Fibroblast of lung (primary cell): ENCODE measurements around the gene CBX1. TPM values are rescaled to one million over a fixed set of nuclear protein-coding genes. Genes with fewer than 3 reads are reported as not detected.

Source experiments
- DNase-seq, 2 donors: peaks; one replicate each; pipeline versions ENCODE4 v3.0.0 to v3.0.0-alpha.2; 2010; ENCODE audit warnings: low read depth in 2 of 2
- H2AFZ ChIP-seq: 2 replicates; pipeline ENCODE4 v1.5.1; 2012; ENCODE audit warnings: low read length, control low read depth, inconsistent platforms
- H3K27ac ChIP-seq: 2 replicates; pipeline ENCODE4 v1.5.1; 2011; ENCODE audit warnings: low read length, control low read depth; ENCODE audit not compliant: insufficient read depth
- H3K27me3 ChIP-seq: 2 replicates; pipeline ENCODE4 v1.5.1; 2011; ENCODE audit warnings: mild to moderate bottlenecking, low read length; ENCODE audit not compliant: control insufficient read depth, insufficient read depth
- H3K36me3 ChIP-seq: 2 replicates; pipeline ENCODE4 v1.5.1; 2011; ENCODE audit warnings: low read length; ENCODE audit not compliant: control insufficient read depth, insufficient read depth
- H3K4me1 ChIP-seq: 2 replicates; pipeline ENCODE4 v1.5.1; 2011; ENCODE audit warnings: low read length; ENCODE audit not compliant: control insufficient read depth, insufficient read depth; ENCODE audit errors: extremely low read depth
- H3K4me2 ChIP-seq: 2 replicates; pipeline ENCODE4 v1.5.1; 2011; ENCODE audit warnings: low read length, control low read depth; ENCODE audit not compliant: insufficient read depth; ENCODE audit errors: extremely low read depth
- H3K4me3 ChIP-seq, 4 experiments: fragments of 200-600 bp in 1 of 4; sonication (generic) in 1 of 4; replicated peaks in 1 of 4; 2 replicates each; pipeline ENCODE4 v1.5.1; 2011 to 2016; ENCODE audit warnings: low read length in 4 of 4, low read depth in 3 of 4, mild to moderate bottlenecking in 3 of 4, control low read depth in 2 of 4, inconsistent platforms in 1 of 4, mixed read lengths in 1 of 4; ENCODE audit not compliant: insufficient read depth in 1 of 4; ENCODE audit errors: control extremely low read depth in 1 of 4
- H3K79me2 ChIP-seq: 2 replicates; pipeline ENCODE4 v1.5.1; 2012; ENCODE audit warnings: mild to moderate bottlenecking, low read length, inconsistent platforms; ENCODE audit not compliant: control insufficient read depth, insufficient read depth
- H3K9ac ChIP-seq: 2 replicates; pipeline ENCODE4 v1.5.1; 2011; ENCODE audit warnings: mild to moderate bottlenecking, low read length, control low read depth; ENCODE audit not compliant: insufficient read depth
- H3K9me3 ChIP-seq: 2 replicates; pipeline ENCODE4 v1.5.1; 2012; ENCODE audit warnings: low read depth, low read length; ENCODE audit not compliant: control insufficient read depth, insufficient read depth
- H4K20me1 ChIP-seq: 2 replicates; pipeline ENCODE4 v1.5.1; 2011; ENCODE audit warnings: low read length; ENCODE audit not compliant: control insufficient read depth, insufficient read depth; ENCODE audit errors: extremely low read depth
- CTCF ChIP-seq, 2 donors: IDR thresholded peaks in 1 of 2; conservative IDR thresholded peaks in 1 of 2; 1 replicate in 1 of 2; 2 replicates in 1 of 2; pipeline ENCODE4 v1.5.1; 2011 to 2012; ENCODE audit warnings: low read length in 2 of 2, control low read depth in 1 of 2, inconsistent platforms in 1 of 2, low read depth in 1 of 2, mild to moderate bottlenecking in 1 of 2
- EZH2 ChIP-seq: IDR thresholded peaks from 2 replicates; pipeline ENCODE4 v1.5.1; 2012; ENCODE audit warnings: low read length, control low read depth, mild to moderate bottlenecking; ENCODE audit errors: missing control alignments
- polyA plus RNA-seq, 2 donors: library from polyadenylated mRNA; depleted of rRNA in 1 of 2; stranded (reverse) in 1 of 2; unstranded in 1 of 2; fragments of >200 nt; gene quantifications; 2 replicates each; pipeline ENCODE4 v1.2.1, GENCODE V29; 2011 to 2012; ENCODE audit warnings: missing spikeins in 1 of 2
- total RNA-seq: library from RNA; depleted of rRNA; stranded (reverse); fragments of >200 nt; gene quantifications from 2 replicates; pipeline ENCODE4 v1.2.1, GENCODE V29; 2014

Gene CBX1
- total and polyA plus RNA-seq, 2 donors (not counting 1 experiment from before 2014, with no cell fraction given), result 50.4 to 64.8 TPM

GRCh38 chr17:48132385-48132784 lies 31.1 kb upstream of the CBX1 start:
- Histone ChIP-seq H3K4me2 (no peak overlapping the region), H3K27me3 (peaks cover 7% of the 10 kb centered on the region), H3K27ac (no peak overlapping the region), H3K4me3 (no peak overlapping the region), H3K36me3 (no peaks in the 10 kb centered on the region), H2AFZ (no peak overlapping the region), H3K9ac (no peak overlapping the region), H3K9me3 (no peaks in the 10 kb centered on the region), H4K20me1 (no peaks in the 10 kb centered on the region), H3K79me2 (no peaks in the 10 kb centered on the region), H3K4me1 (no peaks in the 10 kb centered on the region)
- DNase-seq, result no peak
- no peak for TF ChIP-seq CTCF (conservative IDR thresholded peaks at IDR 0.05 in 1 of 2, IDR thresholded peaks at IDR 0.05 in 1 of 2; ENCODE audit: low read depth in 1 of 2, low read length in 2 of 2)
- TF ChIP-seq EZH2, result no peak

- Histone ChIP-seq H2AFZ (no peak overlapping the region), H4K20me1 (no peaks in the 10 kb centered on the region), H3K9me3 (no peaks in the 10 kb centered on the region), H3K4me3 (no peak overlapping the region), H3K9ac (no peak overlapping the region), H3K79me2 (no peaks in the 10 kb centered on the region), H3K36me3 (no peaks in the 10 kb centered on the region), H3K4me2 (no peak overlapping the region), H3K27ac (no peak overlapping the region), H3K4me1 (no peaks in the 10 kb centered on the region), H3K27me3 (peaks cover 7% of the 10 kb centered on the region)
- TF ChIP-seq CTCF (conservative IDR thresholded peaks at IDR 0.05 in 1 of 2, IDR thresholded peaks at IDR 0.05 in 1 of 2; ENCODE audit: low read depth in 1 of 2, low read length in 2 of 2) (peak; percentile 86 to 94), EZH2 (no peak)
- peak; percentile 51 to 79 for DNase-seq
Measured at GRCh38 chr17:48131216-48131824, 30.0 kb upstream of the CBX1 start.

GRCh38 chr17:48129981-48130380 lies 28.7 kb upstream of the CBX1 start:
- H4K20me1 ChIP-seq, result no peaks in the 10 kb centered on the region
- H3K9ac ChIP-seq, result no peak overlapping the region
- no peaks in the 10 kb centered on the region for H3K36me3 ChIP-seq
- no peaks in the 10 kb centered on the region for H3K79me2 ChIP-seq
- H3K27ac ChIP-seq, result no peak overlapping the region
- no peak overlapping the region for H3K4me2 ChIP-seq
- no peak for TF ChIP-seq EZH2
- TF ChIP-seq CTCF (conservative IDR thresholded peaks at IDR 0.05 in 1 of 2, IDR thresholded peaks at IDR 0.05 in 1 of 2; ENCODE audit: low read depth in 1 of 2, low read length in 2 of 2), result no peak
- H2AFZ ChIP-seq, result no peak overlapping the region
- peaks cover 7% of the 10 kb centered on the region for H3K27me3 ChIP-seq
- H3K9me3 ChIP-seq, result no peaks in the 10 kb centered on the region
- DNase-seq, result no peak
- no peak overlapping the region for H3K4me3 ChIP-seq
- H3K4me1 ChIP-seq, result no peaks in the 10 kb centered on the region
